Endothelial cell (in vitro differentiated cells): ENCODE results near the gene PIK3CB. TPM values are rescaled to one million over a fixed set of nuclear protein-coding genes. Genes with fewer than 3 reads are reported as not detected.
"Not testable (repeated sequence)": the region's sequence is repeated elsewhere in the genome, so short reads cannot be mapped to it uniquely, and the experiment has no call there.

ENCODE experiments used
- DNase-seq: peaks from one replicate; pipeline ENCODE4 v3.0.0; 2021; ENCODE audit warnings: low spot score
- H3K27ac Mint-ChIP-seq: one replicate; pipeline ENCODE4 v1.8.0; 2021; ENCODE audit warnings: mixed read lengths, inconsistent platforms; ENCODE audit not compliant: unreplicated experiment
- H3K27me3 Mint-ChIP-seq: one replicate; pipeline ENCODE4 v1.8.0; 2021; ENCODE audit warnings: mild to moderate bottlenecking, moderate library complexity, mixed read lengths, inconsistent platforms; ENCODE audit not compliant: unreplicated experiment
- H3K36me3 Mint-ChIP-seq: one replicate; pipeline ENCODE4 v1.8.0; 2021; ENCODE audit warnings: mild to moderate bottlenecking, low read depth, mixed read lengths, inconsistent platforms; ENCODE audit not compliant: unreplicated experiment
- H3K4me1 Mint-ChIP-seq: one replicate; pipeline ENCODE4 v1.8.0; 2021; ENCODE audit warnings: mild to moderate bottlenecking, mixed read lengths, inconsistent platforms; ENCODE audit not compliant: unreplicated experiment
- H3K4me3 Mint-ChIP-seq: one replicate; pipeline ENCODE4 v1.8.0; 2021; ENCODE audit warnings: mild to moderate bottlenecking, mixed read lengths, inconsistent platforms; ENCODE audit not compliant: unreplicated experiment
- H3K9me3 Mint-ChIP-seq: one replicate; pipeline ENCODE4 v1.8.0; 2021; ENCODE audit warnings: mixed read lengths, inconsistent platforms; ENCODE audit not compliant: unreplicated experiment
- total RNA-seq: library from RNA; stranded (reverse); fragmentation: NEBNext Ultra II Directional; extraction: Animal tissue kit (Norgen Biotek cat#: 25700); gene quantifications from one replicate; pipeline ENCODE4 v1.2.1, GENCODE V29; 2021; ENCODE audit not compliant: unreplicated experiment
- TF ChIP-seq, protein P1 (sequence below): fragments of 200-600 bp; sonication (generic); IDR thresholded peaks from one replicate; pipeline ENCODE4 v1.5.0; 2021; ENCODE audit warnings: antibody characterized with exemption; ENCODE audit not compliant: unreplicated experiment

PIK3CB gene
- total RNA-seq, 1 donor from 2014 or later = 14.2 TPM

DNA sequence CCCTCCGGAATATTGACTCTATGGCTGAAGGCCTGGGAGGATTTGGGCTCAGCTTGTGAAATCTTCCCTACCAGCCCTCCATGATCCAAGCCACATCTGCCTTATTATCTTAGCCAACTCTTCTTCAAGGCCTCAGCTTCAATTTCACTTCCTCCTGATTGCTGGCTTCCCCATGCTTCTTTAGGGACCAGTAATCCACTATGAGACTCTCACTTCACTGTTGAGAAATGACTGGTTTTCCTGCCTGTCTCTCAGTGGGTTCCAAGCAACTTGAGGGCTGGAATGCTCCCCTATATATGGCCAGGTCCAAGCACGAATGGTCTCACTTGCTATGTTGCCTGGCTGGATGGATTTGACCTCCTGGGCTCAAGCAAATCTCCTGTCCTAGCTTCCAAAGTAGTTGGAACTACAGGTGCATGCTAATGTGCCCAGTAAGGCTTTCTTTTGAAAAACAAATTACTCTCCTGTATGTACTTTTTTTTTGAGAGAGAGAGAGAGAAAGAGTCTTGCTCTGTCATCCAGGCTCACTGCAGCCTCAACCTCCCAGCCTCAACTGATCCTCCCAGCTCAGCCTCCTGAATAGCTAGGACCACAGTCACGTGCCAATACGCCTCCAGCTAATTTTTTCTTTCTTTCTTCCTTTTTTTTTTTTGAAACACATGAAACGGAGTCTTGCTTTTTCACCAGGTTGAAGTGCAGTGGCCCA, 7.9 kb upstream of the PIK3CB start:
- H3K4me3 Mint-ChIP-seq = no peak overlapping the region
- H3K27ac Mint-ChIP-seq = no peak overlapping the region
- DNase-seq = no peak
- TF ChIP-seq, protein P1, sequence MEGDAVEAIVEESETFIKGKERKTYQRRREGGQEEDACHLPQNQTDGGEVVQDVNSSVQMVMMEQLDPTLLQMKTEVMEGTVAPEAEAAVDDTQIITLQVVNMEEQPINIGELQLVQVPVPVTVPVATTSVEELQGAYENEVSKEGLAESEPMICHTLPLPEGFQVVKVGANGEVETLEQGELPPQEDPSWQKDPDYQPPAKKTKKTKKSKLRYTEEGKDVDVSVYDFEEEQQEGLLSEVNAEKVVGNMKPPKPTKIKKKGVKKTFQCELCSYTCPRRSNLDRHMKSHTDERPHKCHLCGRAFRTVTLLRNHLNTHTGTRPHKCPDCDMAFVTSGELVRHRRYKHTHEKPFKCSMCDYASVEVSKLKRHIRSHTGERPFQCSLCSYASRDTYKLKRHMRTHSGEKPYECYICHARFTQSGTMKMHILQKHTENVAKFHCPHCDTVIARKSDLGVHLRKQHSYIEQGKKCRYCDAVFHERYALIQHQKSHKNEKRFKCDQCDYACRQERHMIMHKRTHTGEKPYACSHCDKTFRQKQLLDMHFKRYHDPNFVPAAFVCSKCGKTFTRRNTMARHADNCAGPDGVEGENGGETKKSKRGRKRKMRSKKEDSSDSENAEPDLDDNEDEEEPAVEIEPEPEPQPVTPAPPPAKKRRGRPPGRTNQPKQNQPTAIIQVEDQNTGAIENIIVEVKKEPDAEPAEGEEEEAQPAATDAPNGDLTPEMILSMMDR = no peak
- H3K36me3 Mint-ChIP-seq = no peaks in the 10 kb centered on the region
- no peaks in the 10 kb centered on the region for H3K9me3 Mint-ChIP-seq
- H3K4me1 Mint-ChIP-seq = no peaks in the 10 kb centered on the region
- peaks cover 2% of the 10 kb centered on the region for H3K27me3 Mint-ChIP-seq

DNA sequence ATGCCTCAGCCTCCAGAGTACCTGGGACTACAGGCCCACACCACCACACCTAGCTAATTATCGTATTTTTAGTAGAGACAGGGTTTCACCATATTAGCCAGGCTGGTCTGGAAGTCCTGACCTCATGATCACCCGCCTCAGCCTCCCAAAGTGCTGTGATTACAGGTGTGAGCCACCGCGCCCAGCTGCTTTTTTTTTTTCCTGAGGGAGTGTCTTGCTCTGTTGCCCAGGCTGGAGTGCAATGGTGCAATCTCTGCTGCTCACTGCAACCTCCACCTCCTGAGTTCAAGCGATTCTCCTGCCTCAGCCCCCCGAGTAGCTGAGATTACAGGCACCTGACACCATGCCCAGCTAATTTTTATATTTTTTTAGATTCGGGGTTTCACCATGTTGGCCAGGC, 3.7 kb upstream of the PIK3CB start:
- H3K27ac Mint-ChIP-seq, H3K36me3 Mint-ChIP-seq, H3K9me3 Mint-ChIP-seq, H3K4me3 Mint-ChIP-seq, H3K27me3 Mint-ChIP-seq, DNase-seq: not testable (repeated sequence)
- H3K4me1 Mint-ChIP-seq = peaks cover 11% of the 10 kb centered on the region

DNA sequence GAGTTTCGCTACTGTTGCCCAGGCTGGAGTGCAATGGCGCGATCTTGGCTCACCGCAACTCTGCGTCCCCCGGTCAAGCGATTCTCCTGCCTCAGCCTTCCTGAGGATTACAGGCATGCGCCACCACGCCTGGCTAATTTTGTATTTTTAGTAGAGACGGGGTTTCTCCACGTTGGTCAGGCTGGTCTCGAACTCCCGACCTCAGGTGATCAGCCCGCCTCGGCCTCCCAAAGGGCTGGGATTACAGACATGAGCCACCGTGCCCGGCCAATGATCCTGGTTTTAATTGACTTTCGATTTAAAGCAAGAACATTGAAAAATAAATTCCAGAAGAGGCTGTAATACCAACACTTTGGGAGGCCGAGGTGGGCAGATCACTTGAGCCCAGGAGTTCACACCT, 1.1 kb upstream of the PIK3CB start:
- not testable (repeated sequence) for H3K4me3 Mint-ChIP-seq, H3K9me3 Mint-ChIP-seq, H3K27me3 Mint-ChIP-seq, H3K27ac Mint-ChIP-seq, DNase-seq, H3K36me3 Mint-ChIP-seq
- peaks cover 14% of the 10 kb centered on the region for H3K4me1 Mint-ChIP-seq

DNA sequence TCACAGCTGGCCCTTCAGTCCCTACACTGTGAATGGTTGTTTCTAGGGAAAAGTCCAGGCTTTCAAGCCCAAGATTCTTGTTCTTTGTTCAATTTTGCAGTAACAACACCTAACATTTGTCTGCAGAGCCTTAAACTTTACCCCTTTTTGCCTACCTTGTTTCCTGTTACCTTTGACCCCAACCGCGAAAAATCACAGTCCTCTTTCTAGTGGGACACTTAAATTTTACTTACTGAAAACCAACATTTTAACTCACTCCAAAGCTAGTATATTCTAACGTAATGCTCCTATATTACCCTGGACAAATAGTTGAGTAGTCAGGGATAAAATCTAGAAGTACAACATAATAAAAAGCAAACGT, 649 bp upstream of the PIK3CB start:
- DNase-seq = no peak
- H3K27me3 Mint-ChIP-seq = peaks cover 2% of the 10 kb centered on the region
- peaks cover 10% of the 10 kb centered on the region for H3K36me3 Mint-ChIP-seq
- H3K9me3 Mint-ChIP-seq = no peaks in the 10 kb centered on the region
- H3K27ac Mint-ChIP-seq = peak overlapping the region; percentile 93
- H3K4me3 Mint-ChIP-seq = peak overlapping the region; percentile 96
- TF ChIP-seq, protein P1 = no peak
- peaks cover 14% of the 10 kb centered on the region for H3K4me1 Mint-ChIP-seq

DNA sequence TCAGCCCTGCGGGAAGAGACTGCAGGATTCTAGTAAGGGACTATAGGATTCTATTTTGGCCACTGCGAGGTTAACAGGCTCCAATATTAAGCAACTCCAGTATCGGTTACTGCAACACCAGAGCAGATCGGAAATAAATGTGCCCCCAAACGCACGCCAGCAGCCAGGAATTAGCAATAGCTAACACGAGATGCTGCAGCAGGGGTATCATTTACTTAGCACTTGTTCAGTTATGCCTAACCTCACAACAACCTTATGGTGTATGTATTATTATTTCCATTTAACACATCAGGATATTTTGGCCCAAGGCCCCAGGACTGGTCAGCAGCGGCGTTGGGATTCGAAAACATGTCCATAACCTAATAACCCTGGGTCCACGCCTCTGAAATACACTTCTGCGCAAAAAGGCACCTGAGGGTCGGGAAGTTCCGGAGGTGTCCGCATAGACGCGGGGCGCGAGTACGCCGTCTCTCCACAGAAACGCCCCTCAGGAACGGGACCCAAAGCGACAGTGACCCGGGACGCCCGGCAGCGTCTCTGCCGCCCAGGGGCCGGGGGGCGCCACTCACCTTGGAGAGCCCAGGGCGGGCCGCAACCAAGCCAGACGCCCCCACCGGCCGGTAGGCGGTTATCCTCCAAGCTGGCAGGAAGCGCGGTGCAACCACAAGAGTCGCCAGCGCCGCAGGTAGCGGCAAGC, 681 bp downstream of the PIK3CB start:
- peak overlapping the region; percentile 53 for H3K27ac Mint-ChIP-seq
- peak; percentile 4 for DNase-seq
- H3K36me3 Mint-ChIP-seq = peaks cover 13% of the 10 kb centered on the region
- H3K4me3 Mint-ChIP-seq = peak overlapping the region; percentile 93
- H3K27me3 Mint-ChIP-seq = peaks cover 2% of the 10 kb centered on the region
- H3K9me3 Mint-ChIP-seq = no peaks in the 10 kb centered on the region
- TF ChIP-seq, protein P1 = no peak
- peaks cover 14% of the 10 kb centered on the region for H3K4me1 Mint-ChIP-seq

DNA sequence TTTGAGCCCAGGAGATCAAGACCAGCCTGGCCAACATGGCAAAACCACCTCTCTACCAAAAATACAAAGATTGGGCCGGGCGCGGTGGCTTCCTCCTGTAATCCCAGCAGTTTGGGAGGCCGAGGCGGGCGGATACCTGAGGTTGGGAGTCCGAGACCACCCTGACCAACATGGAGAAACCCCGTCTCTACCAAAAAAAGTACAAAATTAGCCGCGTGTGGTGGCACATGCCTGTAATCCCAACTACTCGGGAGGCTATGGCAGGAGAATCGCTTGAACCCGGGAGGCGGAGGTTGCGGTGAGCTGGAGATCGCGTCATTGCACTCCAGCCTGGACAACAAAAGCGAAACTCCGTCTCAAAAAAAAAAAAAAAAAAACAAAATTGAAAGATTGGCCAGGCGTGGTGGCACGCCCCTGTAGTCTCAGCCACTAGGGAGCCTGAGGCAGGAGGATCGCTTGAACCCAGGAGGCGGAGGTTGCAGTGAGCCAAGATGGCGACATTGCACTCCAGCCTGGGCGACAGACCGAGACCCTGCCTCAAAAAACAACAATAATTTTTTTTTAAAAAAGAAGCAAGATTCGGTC, 2.2 kb downstream of the PIK3CB start:
- Mint-ChIP-seq H3K4me1 (peaks cover 14% of the 10 kb centered on the region), H3K36me3 (peaks cover 13% of the 10 kb centered on the region)
- H3K4me3 Mint-ChIP-seq, H3K27me3 Mint-ChIP-seq, H3K9me3 Mint-ChIP-seq, H3K27ac Mint-ChIP-seq, DNase-seq: not testable (repeated sequence)
